Measurements from ENCODE around the gene RPN2. TPM values are rescaled to one million over a fixed set of nuclear protein-coding genes. Genes with fewer than 3 reads are reported as not detected.

Gene RPN2
- total RNA-seq, 1 donor from 2014 or later, result 156 TPM

GRCh38 chr20:37231947-37232630 lies 53.0 kb downstream of the RPN2 start:
- Mint-ChIP-seq H3K4me3 (ENCODE audit: unreplicated experiment) (no peak overlapping the region), H3K27ac (ENCODE audit: unreplicated experiment) (no peak overlapping the region), H3K27me3 (ENCODE audit: unreplicated experiment) (peaks cover 3% of the 10 kb centered on the region), H3K9me3 (ENCODE audit: unreplicated experiment) (no peaks in the 10 kb centered on the region), H3K4me1 (ENCODE audit: low read depth, unreplicated experiment) (peaks cover 5% of the 10 kb centered on the region), H3K36me3 (ENCODE audit: unreplicated experiment) (peaks cover 6% of the 10 kb centered on the region)
- DNase-seq, result no peak
- no peak for TF ChIP-seq CTCF (IDR thresholded peaks at IDR 0.05; ENCODE audit: partially characterized antibody, unreplicated experiment)

- DNase-seq, result no peak
- H3K27ac Mint-ChIP-seq (ENCODE audit: unreplicated experiment), result peak overlapping the region; percentile 4
- no peak overlapping the region for H3K4me3 Mint-ChIP-seq (ENCODE audit: unreplicated experiment)
- H3K4me1 Mint-ChIP-seq (ENCODE audit: low read depth, unreplicated experiment), result peaks cover 11% of the 10 kb centered on the region
- H3K27me3 Mint-ChIP-seq (ENCODE audit: unreplicated experiment), result peaks cover 3% of the 10 kb centered on the region
- no peaks in the 10 kb centered on the region for H3K9me3 Mint-ChIP-seq (ENCODE audit: unreplicated experiment)
- TF ChIP-seq CTCF (IDR thresholded peaks at IDR 0.05; ENCODE audit: partially characterized antibody, unreplicated experiment), result no peak
- H3K36me3 Mint-ChIP-seq (ENCODE audit: unreplicated experiment), result peaks cover 12% of the 10 kb centered on the region
Measured at GRCh38 chr20:37233548-37234253, 54.6 kb downstream of the RPN2 start.

- Mint-ChIP-seq H3K36me3 (ENCODE audit: unreplicated experiment) (peaks cover 9% of the 10 kb centered on the region), H3K27me3 (ENCODE audit: unreplicated experiment) (peaks cover under 1% of the 10 kb centered on the region), H3K9me3 (ENCODE audit: unreplicated experiment) (no peaks in the 10 kb centered on the region), H3K4me1 (ENCODE audit: low read depth, unreplicated experiment) (peaks cover 10% of the 10 kb centered on the region), H3K27ac (ENCODE audit: unreplicated experiment) (peak overlapping the region; percentile 4), H3K4me3 (ENCODE audit: unreplicated experiment) (no peak overlapping the region)
- DNase-seq, result no peak
- no peak for TF ChIP-seq CTCF (IDR thresholded peaks at IDR 0.05; ENCODE audit: partially characterized antibody, unreplicated experiment)
Measured at GRCh38 chr20:37234254-37234581, 55.1 kb downstream of the RPN2 start.

- peaks cover 9% of the 10 kb centered on the region for H3K36me3 Mint-ChIP-seq (ENCODE audit: unreplicated experiment)
- H3K4me1 Mint-ChIP-seq (ENCODE audit: low read depth, unreplicated experiment), result peaks cover 8% of the 10 kb centered on the region
- no peak for TF ChIP-seq CTCF (IDR thresholded peaks at IDR 0.05; ENCODE audit: partially characterized antibody, unreplicated experiment)
- peak overlapping the region; percentile 57 for H3K27ac Mint-ChIP-seq (ENCODE audit: unreplicated experiment)
- no peak for DNase-seq
- no peaks in the 10 kb centered on the region for H3K9me3 Mint-ChIP-seq (ENCODE audit: unreplicated experiment)
- H3K4me3 Mint-ChIP-seq (ENCODE audit: unreplicated experiment), result no peak overlapping the region
- no peaks in the 10 kb centered on the region for H3K27me3 Mint-ChIP-seq (ENCODE audit: unreplicated experiment)
Measured at GRCh38 chr20:37235065-37235464, 55.9 kb downstream of the RPN2 start.

- TF ChIP-seq CTCF (IDR thresholded peaks at IDR 0.05; ENCODE audit: partially characterized antibody, unreplicated experiment), result no peak
- DNase-seq, result no peak
- peaks cover 8% of the 10 kb centered on the region for H3K4me1 Mint-ChIP-seq (ENCODE audit: low read depth, unreplicated experiment)
- H3K36me3 Mint-ChIP-seq (ENCODE audit: unreplicated experiment), result peaks cover 9% of the 10 kb centered on the region
- H3K9me3 Mint-ChIP-seq (ENCODE audit: unreplicated experiment), result no peaks in the 10 kb centered on the region
- H3K27me3 Mint-ChIP-seq (ENCODE audit: unreplicated experiment), result no peaks in the 10 kb centered on the region
- no peak overlapping the region for H3K27ac Mint-ChIP-seq (ENCODE audit: unreplicated experiment)
- no peak overlapping the region for H3K4me3 Mint-ChIP-seq (ENCODE audit: unreplicated experiment)
Measured at GRCh38 chr20:37236462-37236861, 57.3 kb downstream of the RPN2 start.

All from glutamatergic neuron (in vitro differentiated cells).